Fibroblast of lung (primary cell): ENCODE data around the gene PTPRU.

Experiments used
- CTCF ChIP-seq, 2 donors: IDR thresholded peaks in 1 of 2; conservative IDR thresholded peaks in 1 of 2; 1 replicate in 1 of 2; 2 replicates in 1 of 2; pipeline ENCODE4 v1.5.1; 2011 to 2012; ENCODE audit warnings: low read length in 2 of 2, control low read depth in 1 of 2, inconsistent platforms in 1 of 2, low read depth in 1 of 2, mild to moderate bottlenecking in 1 of 2
- EZH2 ChIP-seq: IDR thresholded peaks from 2 replicates; pipeline ENCODE4 v1.5.1; 2012; ENCODE audit warnings: low read length, control low read depth, mild to moderate bottlenecking; ENCODE audit errors: missing control alignments

GRCh38 chr1:29239142-29239541 is 2.8 kb downstream of the PTPRU start:
- TF ChIP-seq CTCF (conservative IDR thresholded peaks at IDR 0.05 in 1 of 2, IDR thresholded peaks at IDR 0.05 in 1 of 2; ENCODE audit: low read depth in 1 of 2, low read length in 2 of 2) (no peak), EZH2 (no peak)
